C4-2B (cell line): Measurements from ENCODE around the gene PNRC2.
"Not testable (repeated sequence)": the region's sequence is repeated elsewhere in the genome, so short reads cannot be mapped to it uniquely, and the experiment has no call there.

ENCODE experiments used
- H3K27ac ChIP-seq: fragments of 450-650 bp; 2 replicates; pipeline ENCODE4 v1.5.1; 2017
- ZFX ChIP-seq: fragments of 450-650 bp; IDR thresholded peaks from 2 replicates; pipeline ENCODE4 v1.6.1; 2017
- TF ChIP-seq, protein P1 (sequence below): fragments of 450-650 bp; conservative IDR thresholded peaks from 2 replicates; pipeline ENCODE4 v1.5.1; 2017; ENCODE audit warnings: mild to moderate bottlenecking

The PNRC2 gene

GRCh38 chr1:23997812-23998211, 38.2 kb downstream of the PNRC2 start:
- H3K27ac ChIP-seq: no peak overlapping the region
- TF ChIP-seq, protein P1, sequence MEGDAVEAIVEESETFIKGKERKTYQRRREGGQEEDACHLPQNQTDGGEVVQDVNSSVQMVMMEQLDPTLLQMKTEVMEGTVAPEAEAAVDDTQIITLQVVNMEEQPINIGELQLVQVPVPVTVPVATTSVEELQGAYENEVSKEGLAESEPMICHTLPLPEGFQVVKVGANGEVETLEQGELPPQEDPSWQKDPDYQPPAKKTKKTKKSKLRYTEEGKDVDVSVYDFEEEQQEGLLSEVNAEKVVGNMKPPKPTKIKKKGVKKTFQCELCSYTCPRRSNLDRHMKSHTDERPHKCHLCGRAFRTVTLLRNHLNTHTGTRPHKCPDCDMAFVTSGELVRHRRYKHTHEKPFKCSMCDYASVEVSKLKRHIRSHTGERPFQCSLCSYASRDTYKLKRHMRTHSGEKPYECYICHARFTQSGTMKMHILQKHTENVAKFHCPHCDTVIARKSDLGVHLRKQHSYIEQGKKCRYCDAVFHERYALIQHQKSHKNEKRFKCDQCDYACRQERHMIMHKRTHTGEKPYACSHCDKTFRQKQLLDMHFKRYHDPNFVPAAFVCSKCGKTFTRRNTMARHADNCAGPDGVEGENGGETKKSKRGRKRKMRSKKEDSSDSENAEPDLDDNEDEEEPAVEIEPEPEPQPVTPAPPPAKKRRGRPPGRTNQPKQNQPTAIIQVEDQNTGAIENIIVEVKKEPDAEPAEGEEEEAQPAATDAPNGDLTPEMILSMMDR: no peak
- no peak for TF ChIP-seq ZFX

GRCh38 chr1:23999156-23999671, 39.6 kb downstream of the PNRC2 start:
- no peak overlapping the region for H3K27ac ChIP-seq
- TF ChIP-seq ZFX: no peak
- TF ChIP-seq, protein P1: no peak

GRCh38 chr1:24002695-24003094, 43.1 kb downstream of the PNRC2 start:
- TF ChIP-seq, protein P1: no peak
- no peak for TF ChIP-seq ZFX
- no peak overlapping the region for H3K27ac ChIP-seq

GRCh38 chr1:24003331-24003972, 43.8 kb downstream of the PNRC2 start:
- TF ChIP-seq ZFX: no peak
- TF ChIP-seq, protein P1: no peak
- no peak overlapping the region for H3K27ac ChIP-seq

DNA sequence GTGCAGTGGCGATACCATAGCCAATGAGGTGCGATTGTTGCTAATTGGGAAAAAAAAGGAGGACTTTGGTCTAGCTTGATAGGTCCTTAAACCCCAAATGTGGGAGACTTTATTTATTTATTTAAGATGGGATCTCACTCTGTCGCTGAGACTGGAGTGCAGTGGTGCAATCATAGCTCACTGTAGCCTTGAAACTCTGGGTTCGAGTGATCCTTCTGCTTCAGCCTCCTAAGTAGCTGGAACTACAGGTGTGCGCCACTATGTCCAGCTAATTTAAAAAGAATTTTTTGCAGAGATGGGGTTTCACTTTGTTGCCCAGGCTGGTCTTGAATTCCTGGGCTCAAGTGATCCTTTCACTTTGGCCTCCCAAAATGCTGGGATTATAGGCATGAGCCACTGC, 44.5 kb downstream of the PNRC2 start:
- no peak for TF ChIP-seq ZFX
- TF ChIP-seq, protein P1: no peak
- no peak overlapping the region for H3K27ac ChIP-seq

DNA sequence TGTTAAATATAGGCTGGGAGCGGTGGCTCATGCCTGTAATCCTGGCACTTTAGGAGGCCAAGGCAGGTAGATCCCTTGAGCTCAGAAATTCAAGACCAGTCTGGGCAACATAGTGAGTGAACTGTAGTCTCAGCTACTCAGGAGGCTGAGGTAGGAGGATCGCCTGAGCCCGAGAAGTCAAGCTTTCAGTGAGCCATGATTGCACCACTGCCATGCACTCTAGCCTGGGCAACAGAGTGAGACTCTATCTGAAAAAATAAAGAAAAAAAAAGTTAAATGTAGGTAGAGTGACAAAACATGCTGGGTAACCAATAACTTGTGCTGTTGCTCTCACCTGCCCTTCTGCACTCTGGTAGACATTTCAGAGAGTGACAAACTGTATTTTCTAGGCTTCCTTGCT, 45.5 kb downstream of the PNRC2 start:
- no peak for TF ChIP-seq ZFX
- TF ChIP-seq, protein P1: no peak
- H3K27ac ChIP-seq: no peak overlapping the region

- no peak for TF ChIP-seq ZFX
- TF ChIP-seq, protein P1: no peak
- no peak overlapping the region for H3K27ac ChIP-seq
Measured at GRCh38 chr1:24007079-24007478, 47.5 kb downstream of the PNRC2 start.

- not testable (repeated sequence) for H3K27ac ChIP-seq
Measured at GRCh38 chr1:24008574-24009184, 49.1 kb downstream of the PNRC2 start.
